Suprapubic skin (tissue), 4 donors: ENCODE measurements around the gene OAF. TPM values are rescaled to one million over a fixed set of nuclear protein-coding genes. Genes with fewer than 3 reads are reported as not detected.

Experiments
- DNase-seq, 2 donors: peaks; one replicate each; pipeline ENCODE4 v3.0.0-alpha.2; 2019; ENCODE audit warnings: low spot score in 2 of 2
- H3K27ac ChIP-seq: fragments of 200-600 bp; sonication (generic); one replicate; pipeline ENCODE4 v1.5.1; 2019
- H3K27me3 ChIP-seq: fragments of 200-600 bp; sonication (generic); one replicate; pipeline ENCODE4 v1.5.1; 2019
- H3K36me3 ChIP-seq: fragments of 200-600 bp; sonication (generic); one replicate; pipeline ENCODE4 v1.5.1; 2019
- H3K4me1 ChIP-seq: fragments of 200-600 bp; sonication (generic); one replicate; pipeline ENCODE4 v1.5.1; 2019
- H3K4me3 ChIP-seq: fragments of 200-600 bp; sonication (generic); one replicate; pipeline ENCODE4 v1.5.1; 2019; ENCODE audit warnings: mild to moderate bottlenecking
- H3K9me3 ChIP-seq: fragments of 200-600 bp; sonication (generic); one replicate; pipeline ENCODE4 v1.5.1; 2019
- EP300 ChIP-seq: sonication (generic); formaldehyde crosslinking; IDR thresholded peaks from one replicate; pipeline ENCODE4 v1.6.1; 2017; ENCODE audit warnings: antibody characterized with exemption
- POLR2A ChIP-seq, 2 donors: fragments of 450-650 bp; IDR thresholded peaks; one replicate each; pipeline ENCODE4 v1.6.1; 2017; ENCODE audit warnings: antibody characterized with exemption in 2 of 2, mild to moderate bottlenecking in 2 of 2, moderate library complexity in 2 of 2
- POLR2AphosphoS5 ChIP-seq, 3 donors: sonication (generic); formaldehyde crosslinking; IDR thresholded peaks; one replicate each; pipeline ENCODE4 v1.6.1; 2017; ENCODE audit warnings: antibody characterized with exemption in 3 of 3
- WGBS: methylation state at CpG from one replicate; pipeline ENCODE4 v1.1.5; 2018; 5-methylcytosine and 5-hydroxymethylcytosine counted together
- total RNA-seq, 4 donors: library from RNA; depleted of rRNA; stranded (reverse); fragments of >200 nt; gene quantifications; one replicate each; pipeline ENCODE4 v1.1.0, GENCODE V29; 2016
- TF ChIP-seq, protein P1 (sequence below), 2 donors: fragments of 200-600 bp in 1 of 2; fragments of 450-650 bp in 1 of 2; sonication (generic) in 1 of 2; IDR thresholded peaks; one replicate each; pipeline ENCODE4 v1.5.1; 2016 to 2019; ENCODE audit warnings: antibody characterized with exemption in 2 of 2, mild to moderate bottlenecking in 1 of 2, moderate library complexity in 1 of 2

The OAF gene
- total RNA-seq, 4 donors from 2014 or later, result 5.0 to 13.0 (median 10.8) TPM

DNA sequence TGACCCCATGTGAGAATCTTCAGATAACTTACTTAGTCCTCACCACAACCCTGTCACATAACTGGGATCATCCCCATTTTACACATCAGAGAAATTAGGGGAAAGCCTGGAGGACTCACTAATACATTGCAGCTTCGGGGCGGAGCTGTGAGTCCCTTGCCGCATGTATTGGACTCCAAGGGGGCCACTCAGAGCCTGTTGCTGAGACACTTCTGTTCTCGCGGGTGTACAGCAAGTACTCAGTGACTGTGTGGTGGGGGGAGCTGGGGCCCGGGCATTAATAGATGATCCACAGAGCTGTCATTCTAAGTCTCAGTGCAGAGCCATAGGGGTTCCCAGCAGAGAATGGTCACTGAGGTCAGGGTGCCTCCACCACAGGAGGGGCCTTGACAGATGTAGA, 13.5 kb downstream of the OAF start:
- Histone ChIP-seq H3K27me3 (no peaks in the 10 kb centered on the region), H3K4me3 (no peak overlapping the region), H3K36me3 (peaks cover 13% of the 10 kb centered on the region), H3K4me1 (peaks cover 69% of the 10 kb centered on the region), H3K27ac (peak overlapping the region; percentile 70), H3K9me3 (no peaks in the 10 kb centered on the region)
- 70% methylated on average over 5 of the region's 6 CpGs for WGBS
- TF ChIP-seq POLR2AphosphoS5 (IDR thresholded peaks at IDR 0.05), result no peak
- TF ChIP-seq EP300, result no peak
- TF ChIP-seq POLR2A (IDR thresholded peaks at IDR 0.05), result no peak
- TF ChIP-seq, protein P1, sequence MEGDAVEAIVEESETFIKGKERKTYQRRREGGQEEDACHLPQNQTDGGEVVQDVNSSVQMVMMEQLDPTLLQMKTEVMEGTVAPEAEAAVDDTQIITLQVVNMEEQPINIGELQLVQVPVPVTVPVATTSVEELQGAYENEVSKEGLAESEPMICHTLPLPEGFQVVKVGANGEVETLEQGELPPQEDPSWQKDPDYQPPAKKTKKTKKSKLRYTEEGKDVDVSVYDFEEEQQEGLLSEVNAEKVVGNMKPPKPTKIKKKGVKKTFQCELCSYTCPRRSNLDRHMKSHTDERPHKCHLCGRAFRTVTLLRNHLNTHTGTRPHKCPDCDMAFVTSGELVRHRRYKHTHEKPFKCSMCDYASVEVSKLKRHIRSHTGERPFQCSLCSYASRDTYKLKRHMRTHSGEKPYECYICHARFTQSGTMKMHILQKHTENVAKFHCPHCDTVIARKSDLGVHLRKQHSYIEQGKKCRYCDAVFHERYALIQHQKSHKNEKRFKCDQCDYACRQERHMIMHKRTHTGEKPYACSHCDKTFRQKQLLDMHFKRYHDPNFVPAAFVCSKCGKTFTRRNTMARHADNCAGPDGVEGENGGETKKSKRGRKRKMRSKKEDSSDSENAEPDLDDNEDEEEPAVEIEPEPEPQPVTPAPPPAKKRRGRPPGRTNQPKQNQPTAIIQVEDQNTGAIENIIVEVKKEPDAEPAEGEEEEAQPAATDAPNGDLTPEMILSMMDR (IDR thresholded peaks at IDR 0.05), result no peak
- DNase-seq, result no peak

GRCh38 chr11:120224972-120225909, 14.4 kb downstream of the OAF start:
- Histone ChIP-seq H3K9me3 (no peaks in the 10 kb centered on the region), H3K27ac (peak overlapping the region; percentile 70), H3K4me1 (peaks cover 61% of the 10 kb centered on the region), H3K27me3 (no peaks in the 10 kb centered on the region), H3K36me3 (peaks cover 13% of the 10 kb centered on the region), H3K4me3 (no peak overlapping the region)
- DNase-seq, result no peak
- no peak for TF ChIP-seq EP300
- TF ChIP-seq, protein P1 (IDR thresholded peaks at IDR 0.05), result no peak
- TF ChIP-seq POLR2A (IDR thresholded peaks at IDR 0.05), result no peak
- no peak for TF ChIP-seq POLR2AphosphoS5 (IDR thresholded peaks at IDR 0.05)
- WGBS, result 64% methylated on average over 19 of the region's 22 CpGs

DNA sequence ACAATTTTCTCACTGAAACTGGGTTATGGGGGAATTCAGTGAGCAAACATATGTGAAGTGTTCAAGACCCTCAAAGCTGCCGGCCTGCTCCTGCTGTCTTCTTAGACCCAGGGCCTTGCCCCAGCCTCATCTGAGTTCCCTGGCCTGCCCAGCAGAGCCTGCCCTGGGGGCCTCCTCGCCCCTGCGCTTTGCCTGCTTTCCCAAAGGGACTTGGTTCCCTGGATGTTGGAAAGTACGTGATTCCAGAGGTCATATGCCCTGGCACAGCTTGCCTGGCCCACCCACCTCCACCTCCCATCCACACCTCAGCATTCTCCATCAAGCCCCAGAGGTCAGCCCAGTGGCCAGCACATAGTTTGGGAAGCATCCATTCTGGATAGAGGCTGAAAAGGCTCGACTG, 15.4 kb downstream of the OAF start:
- no peak for DNase-seq
- H3K27me3 ChIP-seq, result no peaks in the 10 kb centered on the region
- TF ChIP-seq, protein P1 (IDR thresholded peaks at IDR 0.05), result no peak
- peak overlapping the region; percentile 70 for H3K27ac ChIP-seq
- 72% methylated on average over 5 of the region's 5 CpGs for WGBS
- no peaks in the 10 kb centered on the region for H3K9me3 ChIP-seq
- H3K4me3 ChIP-seq, result no peak overlapping the region
- peaks cover 52% of the 10 kb centered on the region for H3K4me1 ChIP-seq
- peaks cover 13% of the 10 kb centered on the region for H3K36me3 ChIP-seq

- TF ChIP-seq POLR2A (IDR thresholded peaks at IDR 0.05) (no peak), EP300 (no peak), POLR2AphosphoS5 (IDR thresholded peaks at IDR 0.05) (no peak)
- TF ChIP-seq, protein P1 (IDR thresholded peaks at IDR 0.05), result no peak
- Histone ChIP-seq H3K9me3 (no peaks in the 10 kb centered on the region), H3K27ac (no peak overlapping the region), H3K4me1 (peaks cover 47% of the 10 kb centered on the region), H3K36me3 (peaks cover 13% of the 10 kb centered on the region), H3K27me3 (no peaks in the 10 kb centered on the region), H3K4me3 (no peak overlapping the region)
- DNase-seq, result no peak
- 83% methylated on average over 13 of the region's 13 CpGs for WGBS
Measured at GRCh38 chr11:120226714-120227113, 15.9 kb downstream of the OAF start.

DNA sequence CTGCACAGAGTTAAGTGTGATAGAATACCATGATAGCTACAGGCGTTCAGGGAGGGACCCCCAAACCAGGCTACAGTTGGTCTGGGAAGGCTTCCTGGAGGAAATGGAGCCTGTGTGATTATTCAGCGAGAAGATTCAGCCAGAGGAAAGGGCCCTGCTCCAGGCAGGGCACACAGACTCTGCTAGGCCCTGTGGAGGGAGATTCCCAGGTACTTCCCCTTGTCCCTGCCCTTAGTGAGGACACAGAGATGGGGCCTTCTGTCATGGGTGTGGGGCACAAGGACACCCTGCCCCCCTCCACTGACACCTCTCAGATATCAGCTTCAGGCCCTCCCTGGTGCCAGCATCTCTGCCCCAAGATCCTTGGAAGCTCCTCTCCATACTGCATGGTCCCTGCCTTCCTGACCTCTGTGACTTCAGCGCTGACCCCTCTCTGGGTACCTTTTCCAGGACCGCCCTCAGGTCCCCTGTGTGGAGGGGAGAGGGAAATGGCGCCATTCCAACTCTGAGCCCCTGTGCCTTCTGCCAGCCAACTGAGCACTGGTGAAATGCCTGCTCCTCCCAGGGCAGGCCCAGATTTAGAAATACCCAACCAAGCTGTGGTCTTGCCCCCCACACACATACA, 16.5 kb downstream of the OAF start:
- TF ChIP-seq EP300 (no peak), POLR2AphosphoS5 (IDR thresholded peaks at IDR 0.05) (no peak), POLR2A (IDR thresholded peaks at IDR 0.05) (no peak)
- TF ChIP-seq, protein P1 (IDR thresholded peaks at IDR 0.05), result no peak
- DNase-seq, result no peak

More for the DNA sequence above, 16.5 kb downstream of the OAF start:
- no peaks in the 10 kb centered on the region for H3K27me3 ChIP-seq
- H3K4me3 ChIP-seq, result no peak overlapping the region
- H3K36me3 ChIP-seq, result peaks cover 13% of the 10 kb centered on the region
- peaks cover 41% of the 10 kb centered on the region for H3K4me1 ChIP-seq
- no peaks in the 10 kb centered on the region for H3K9me3 ChIP-seq
- no peak overlapping the region for H3K27ac ChIP-seq
- whole genome bisulfite sequencing, result 87% methylated on average over 5 of the region's 5 CpGs
